ENCODE results near the gene LSM11. TPM values are rescaled to one million over a fixed set of nuclear protein-coding genes. Genes with fewer than 3 reads are reported as not detected.

Gene LSM11
- total RNA-seq (2022; extraction: Qiagen RNA extraction; ENCODE audit: low read depth): 2.9 to 3.6 TPM (median 3.1 TPM) in 5 replicates

GRCh38 chr5:157743163-157744050, at the start of gene LSM11:
LSM11 (plus strand) TSS chr5:157743712; CDS start chr5:157743751, 39 bp downstream.

GRCh38 chr5:157731272-157732129, 12.0 kb upstream of the LSM11 start, which contains the start of gene THG1L:
THG1L (plus strand) TSS chr5:157731420; CDS start chr5:157731441, 21 bp downstream.

Other genes with a start within 250 kb of the LSM11 start
- gene ADAM19, start 167.9 kb upstream of the LSM11 start, total RNA-seq (2022; extraction: Qiagen RNA extraction; ENCODE audit: low read depth): 14.4 to 20.2 TPM (median 17.3 TPM) in 5 replicates
- 0.03 to 0.05 TPM in 2 of 5 replicates, not detected in the others for gene SOX30, start 91.3 kb upstream of the LSM11 start, total RNA-seq (2022; extraction: Qiagen RNA extraction; ENCODE audit: low read depth)
- gene C5orf52, start 72.2 kb upstream of the LSM11 start, total RNA-seq (2022; extraction: Qiagen RNA extraction; ENCODE audit: low read depth): not detected in 5 replicates
- 27.2 to 37.5 TPM (median 28.2 TPM) in 5 replicates for gene THG1L, start 12.3 kb upstream of the LSM11 start, total RNA-seq (2022; extraction: Qiagen RNA extraction; ENCODE audit: low read depth)
- gene CLINT1, start 115.4 kb downstream of the LSM11 start, total RNA-seq (2022; extraction: Qiagen RNA extraction; ENCODE audit: low read depth): 73.0 to 88.3 TPM (median 85.8 TPM) in 5 replicates